Measurements from ENCODE around the gene SBK3. TPM values are rescaled to one million over a fixed set of nuclear protein-coding genes. Genes with fewer than 3 reads are reported as not detected.

Gene SBK3
- total RNA-seq, 1 experiment from 2014 or later, result 2.4 TPM

DNA sequence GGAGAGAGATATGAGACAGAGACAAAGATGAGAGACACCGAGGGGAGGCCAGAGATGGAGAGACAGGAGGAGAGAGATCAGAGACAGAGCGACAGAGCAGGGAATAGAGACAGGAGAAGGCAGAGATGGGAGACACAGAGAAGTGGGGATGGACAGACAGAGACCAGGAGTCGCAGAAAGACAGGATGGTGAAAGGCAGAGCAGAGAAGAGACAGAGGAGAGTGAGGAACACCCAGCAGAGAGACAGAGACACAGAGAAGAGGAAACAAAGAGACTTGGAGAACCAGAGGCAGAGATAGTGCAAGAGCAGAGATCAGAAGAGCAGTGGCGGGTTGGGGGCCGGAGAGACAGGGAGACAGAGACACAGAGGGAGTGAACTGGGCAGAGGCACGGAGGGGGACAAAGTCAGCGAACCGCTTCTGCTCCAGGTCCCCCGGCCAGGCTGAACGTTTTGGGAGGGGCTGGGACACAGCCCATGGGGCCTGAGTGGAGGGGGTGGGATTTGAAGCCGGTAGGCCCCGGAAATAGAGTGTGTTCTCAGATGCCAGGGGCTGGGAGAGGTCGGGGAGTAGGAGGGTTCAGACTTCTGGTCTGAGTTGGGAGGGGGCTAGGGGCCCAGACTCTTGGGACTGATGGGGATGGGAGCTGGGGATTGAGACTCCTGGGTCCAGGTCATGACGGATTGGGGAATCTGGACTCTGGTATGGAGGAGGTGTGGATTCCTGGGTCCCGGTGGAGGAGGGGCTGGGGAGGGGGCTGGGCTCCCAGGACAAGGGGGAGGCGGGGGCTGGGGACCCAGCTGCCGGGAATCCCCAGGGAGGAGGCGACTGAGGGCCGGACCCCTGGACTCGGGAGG, 34.7 kb upstream of the SBK3 start:
- Histone ChIP-seq H3K4me1 (peaks cover 19% of the 10 kb centered on the region), H3K27me3 (replicated peaks; ENCODE audit: control insufficient read depth, insufficient read depth, low read length) (no peaks in the 10 kb centered on the region), H3K4me3 (ENCODE audit: low read depth, low read length) (peak overlapping the region; percentile 68), H3K9me3 (no peaks in the 10 kb centered on the region), H3K36me3 (ENCODE audit: control insufficient read depth, insufficient read depth, low read length) (no peaks in the 10 kb centered on the region; the same call in 1 of the 2 replicates)
- H3K27ac Mint-ChIP-seq (ENCODE audit: unreplicated experiment), result peak overlapping the region; percentile 46
- ChIA-PET CTCF (interaction anchor here (0.6 to 3.1 kb wide), 3 partner anchors 9 to 439 kb away, joined by 4 to 12 read pairs (median 8); partner anchors contain the start of genes FIZ1 and ZNF524), POLR2A (interaction anchor here (0.6 kb wide), 1 partner anchor 118 kb away, joined by 5 read pairs; no protein-coding TSS in a partner anchor)
- peaks cover 48% of the 10 kb centered on the region for H3K36me3 Mint-ChIP-seq (ENCODE audit: insufficient read depth, unreplicated experiment)
- no peaks in the 10 kb centered on the region for H3K27me3 Mint-ChIP-seq (ENCODE audit: insufficient read depth, unreplicated experiment)
- DNase-seq, result peak in 1 of 2 experiments; percentile 48
- H3K9me3 Mint-ChIP-seq (ENCODE audit: unreplicated experiment), result no peaks in the 10 kb centered on the region
- H3K4me1 Mint-ChIP-seq (ENCODE audit: low read depth, unreplicated experiment), result peaks cover 20% of the 10 kb centered on the region
- H3K4me3 Mint-ChIP-seq (ENCODE audit: unreplicated experiment), result peak overlapping the region; percentile 85
- TF ChIP-seq, protein P1, sequence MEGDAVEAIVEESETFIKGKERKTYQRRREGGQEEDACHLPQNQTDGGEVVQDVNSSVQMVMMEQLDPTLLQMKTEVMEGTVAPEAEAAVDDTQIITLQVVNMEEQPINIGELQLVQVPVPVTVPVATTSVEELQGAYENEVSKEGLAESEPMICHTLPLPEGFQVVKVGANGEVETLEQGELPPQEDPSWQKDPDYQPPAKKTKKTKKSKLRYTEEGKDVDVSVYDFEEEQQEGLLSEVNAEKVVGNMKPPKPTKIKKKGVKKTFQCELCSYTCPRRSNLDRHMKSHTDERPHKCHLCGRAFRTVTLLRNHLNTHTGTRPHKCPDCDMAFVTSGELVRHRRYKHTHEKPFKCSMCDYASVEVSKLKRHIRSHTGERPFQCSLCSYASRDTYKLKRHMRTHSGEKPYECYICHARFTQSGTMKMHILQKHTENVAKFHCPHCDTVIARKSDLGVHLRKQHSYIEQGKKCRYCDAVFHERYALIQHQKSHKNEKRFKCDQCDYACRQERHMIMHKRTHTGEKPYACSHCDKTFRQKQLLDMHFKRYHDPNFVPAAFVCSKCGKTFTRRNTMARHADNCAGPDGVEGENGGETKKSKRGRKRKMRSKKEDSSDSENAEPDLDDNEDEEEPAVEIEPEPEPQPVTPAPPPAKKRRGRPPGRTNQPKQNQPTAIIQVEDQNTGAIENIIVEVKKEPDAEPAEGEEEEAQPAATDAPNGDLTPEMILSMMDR (IDR thresholded peaks at IDR 0.05; ENCODE audit: insufficient read depth in 1 of 2, low read depth in 1 of 2, low read length in 1 of 2, severe bottlenecking in 1 of 2, unreplicated experiment in 1 of 2), result no peak
- intact Hi-C loops (cut with micrococcal nuclease; ENCODE audit: unreplicated experiment), result loop anchor here (2.0 kb wide), 3 partner anchors 45 to 63 kb away; partner anchors contain the start of gene ZNF784
- no TSS peak for BruUV-seq (replicated peaks)

DNA sequence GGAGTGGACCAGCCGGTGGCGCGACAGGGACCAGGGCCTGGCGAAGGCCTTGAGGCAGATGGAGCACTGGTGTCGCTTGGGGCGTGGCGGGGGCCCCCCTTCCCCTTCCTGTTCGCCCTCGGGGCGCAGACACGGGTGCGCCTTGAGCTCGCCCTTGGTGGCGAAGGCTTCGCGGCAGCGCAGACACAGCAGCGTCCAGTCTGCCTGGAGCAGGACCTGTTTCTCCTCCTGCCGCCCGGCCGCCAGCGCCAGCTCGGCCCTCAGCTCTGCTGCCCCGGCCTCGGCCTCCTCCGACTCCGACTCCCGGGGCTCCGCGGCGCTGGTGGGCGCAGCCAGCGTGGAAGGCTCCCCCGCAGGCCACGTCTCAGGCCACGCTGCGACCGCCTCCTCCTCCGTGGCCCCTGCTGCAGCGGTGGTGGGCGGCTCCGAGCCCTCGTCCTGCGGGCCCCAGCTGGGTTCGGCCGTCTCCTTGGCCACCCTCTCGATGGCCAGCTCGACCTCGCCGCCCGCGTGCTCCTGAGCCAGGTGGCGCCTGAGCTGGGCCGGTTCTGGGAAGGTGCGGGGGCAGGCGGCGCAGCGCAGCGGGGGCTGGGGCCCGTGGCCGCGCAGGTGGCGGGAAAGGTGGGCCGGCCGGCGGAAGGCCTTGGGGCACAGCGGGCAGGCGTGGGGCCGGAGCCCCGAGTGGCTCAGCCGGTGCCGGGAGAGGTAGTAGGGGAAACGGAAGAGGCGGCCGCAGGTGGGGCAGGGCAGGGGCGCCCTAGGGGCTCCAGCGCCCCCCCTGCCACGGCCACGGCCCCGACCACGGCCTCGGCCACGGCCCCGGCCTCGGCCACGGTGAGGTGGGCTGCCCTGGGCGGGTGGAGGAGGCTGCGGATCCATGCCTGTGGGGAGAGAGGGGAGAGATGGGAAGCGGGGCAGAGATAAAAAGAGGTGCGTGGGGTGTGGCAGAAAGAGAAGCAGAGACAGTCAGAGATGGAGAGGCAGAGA, 33.7 kb upstream of the SBK3 start:
- no peaks in the 10 kb centered on the region for H3K27me3 ChIP-seq (replicated peaks; ENCODE audit: control insufficient read depth, insufficient read depth, low read length)
- H3K36me3 ChIP-seq (ENCODE audit: control insufficient read depth, insufficient read depth, low read length), result no peaks in the 10 kb centered on the region; the same call in 1 of the 2 replicates
- H3K9me3 ChIP-seq, result no peaks in the 10 kb centered on the region
- peak overlapping the region; percentile 68 for H3K4me3 ChIP-seq (ENCODE audit: low read depth, low read length)
- CTCF ChIA-PET, result no interaction called here
- intact Hi-C loops (cut with micrococcal nuclease; ENCODE audit: unreplicated experiment), result no loop called here
- H3K27me3 Mint-ChIP-seq (ENCODE audit: insufficient read depth, unreplicated experiment), result no peaks in the 10 kb centered on the region
- POLR2A ChIA-PET, result no interaction called here
- H3K36me3 Mint-ChIP-seq (ENCODE audit: insufficient read depth, unreplicated experiment), result peaks cover 50% of the 10 kb centered on the region
- no peaks in the 10 kb centered on the region for H3K9me3 Mint-ChIP-seq (ENCODE audit: unreplicated experiment)
- no peak for DNase-seq
- peak overlapping the region; percentile 85 for H3K4me3 Mint-ChIP-seq (ENCODE audit: unreplicated experiment)
- H3K27ac Mint-ChIP-seq (ENCODE audit: unreplicated experiment), result peak overlapping the region; percentile 46
- TF ChIP-seq, protein P1 (IDR thresholded peaks at IDR 0.05; ENCODE audit: insufficient read depth in 1 of 2, low read depth in 1 of 2, low read length in 1 of 2, severe bottlenecking in 1 of 2, unreplicated experiment in 1 of 2), result no peak
- H3K4me1 Mint-ChIP-seq (ENCODE audit: low read depth, unreplicated experiment), result peaks cover 20% of the 10 kb centered on the region
- H3K4me1 ChIP-seq, result peaks cover 19% of the 10 kb centered on the region
- BruUV-seq (replicated peaks), result TSS peak; percentile 28

Data from Caco-2 (cell line).